Neural progenitor cell (in vitro differentiated cells): ENCODE results near the gene TOX2. TPM values are rescaled to one million over a fixed set of nuclear protein-coding genes. Genes with fewer than 3 reads are reported as not detected.

Experiments used
- DNase-seq: peaks from one replicate; pipeline ENCODE4 v3.0.0-alpha.2; 2016; ENCODE audit warnings: low spot score
- H2AFZ ChIP-seq: fragments of 200-600 bp; sonication (generic); replicated peaks from 2 replicates; pipeline ENCODE4 v1.6.1; 2016; ENCODE audit warnings: antibody characterized with exemption
- H3F3A ChIP-seq: fragments of 200-600 bp; sonication (generic); 2 replicates; pipeline ENCODE4 v1.6.1; 2016; ENCODE audit warnings: antibody characterized with exemption, low read depth
- H3K27ac ChIP-seq: fragments of 200-600 bp; sonication (generic); 2 replicates; pipeline ENCODE4 v1.5.1; 2016; ENCODE audit warnings: mild to moderate bottlenecking
- H3K27me3 ChIP-seq: fragments of 200-600 bp; sonication (generic); 2 replicates; pipeline ENCODE4 v1.6.1; 2016; ENCODE audit warnings: mild to moderate bottlenecking, moderate library complexity
- H3K36me3 ChIP-seq: fragments of 200-600 bp; sonication (generic); 2 replicates; pipeline ENCODE4 v1.5.1; 2016
- H3K4me1 ChIP-seq: fragments of 200-600 bp; sonication (generic); 2 replicates; pipeline ENCODE4 v1.6.1; 2016; ENCODE audit warnings: mixed run types
- H3K4me2 ChIP-seq: fragments of 200-600 bp; sonication (generic); 2 replicates; pipeline ENCODE4 v1.6.1; 2016
- H3K4me3 ChIP-seq: fragments of 200-600 bp; sonication (generic); 2 replicates; pipeline ENCODE4 v1.5.1; 2016
- H3K79me2 ChIP-seq: fragments of 200-600 bp; sonication (generic); 2 replicates; pipeline ENCODE4 v1.6.1; 2016; ENCODE audit warnings: low read depth
- H3K9ac ChIP-seq: fragments of 200-600 bp; sonication (generic); 2 replicates; pipeline ENCODE4 v1.6.1; 2016
- H3K9me3 ChIP-seq: fragments of 200-600 bp; sonication (generic); 2 replicates; pipeline ENCODE4 v1.5.1; 2016; ENCODE audit warnings: low read depth
- H4K20me1 ChIP-seq: fragments of 200-600 bp; sonication (generic); 2 replicates; pipeline ENCODE4 v1.6.1; 2016; ENCODE audit warnings: low read depth
- H3K27ac Mint-ChIP-seq: 3 replicates; pipeline ENCODE4 v1.8.0; 2021; ENCODE audit warnings: mixed read lengths
- H3K27me3 Mint-ChIP-seq: 2 replicates; pipeline ENCODE4 v1.8.0; 2022; ENCODE audit warnings: low read depth, mild to moderate bottlenecking, inconsistent platforms, moderate library complexity, mixed read lengths; ENCODE audit not compliant: insufficient read depth
- H3K36me3 Mint-ChIP-seq: 3 replicates; pipeline ENCODE4 v1.8.0; 2021; ENCODE audit warnings: mixed read lengths
- H3K4me1 Mint-ChIP-seq: 3 replicates; pipeline ENCODE4 v1.8.0; 2021; ENCODE audit warnings: mixed read lengths
- H3K4me3 Mint-ChIP-seq: 3 replicates; pipeline ENCODE4 v1.8.0; 2021; ENCODE audit warnings: mild to moderate bottlenecking, moderate library complexity, mixed read lengths
- H3K9me3 Mint-ChIP-seq: 3 replicates; pipeline ENCODE4 v1.8.0; 2020; ENCODE audit warnings: mixed read lengths
- CTCF ChIP-seq: fragments of 200-600 bp; sonication (generic); IDR thresholded peaks from 2 replicates; pipeline ENCODE4 v1.5.1; 2017; ENCODE audit warnings: antibody characterized with exemption, mild to moderate bottlenecking
- EZH2 ChIP-seq: fragments of 200-600 bp; sonication (generic); IDR thresholded peaks from 2 replicates; pipeline ENCODE4 v1.6.1; 2017; ENCODE audit warnings: antibody characterized with exemption, mild to moderate bottlenecking, moderate library complexity
- EZH2phosphoT487 ChIP-seq: fragments of 200-600 bp; sonication (generic); IDR thresholded peaks from 2 replicates; pipeline ENCODE4 v1.6.1; 2017; ENCODE audit warnings: antibody characterized with exemption
- total RNA-seq: library from RNA; depleted of rRNA; stranded (reverse); fragments of >200 nt; gene quantifications from 2 replicates; pipeline ENCODE4 v1.2.3, GENCODE V29; 2015; ENCODE audit warnings: low replicate concordance

The TOX2 gene
- total RNA-seq, 1 donor from 2014 or later: not detected

GRCh38 chr20:43904827-43905177 lies 9.8 kb upstream of the TOX2 start:
- no peak overlapping the region for H3K4me3 ChIP-seq
- DNase-seq: no peak
- Mint-ChIP-seq H3K36me3 (no peaks in the 10 kb centered on the region), H3K27ac (peak overlapping the region; percentile 99), H3K9me3 (peaks cover 17% of the 10 kb centered on the region), H3K4me3 (no peak overlapping the region), H3K4me1 (peaks cover 36% of the 10 kb centered on the region), H3K27me3 (no peaks in the 10 kb centered on the region)
- H4K20me1 ChIP-seq: no peaks in the 10 kb centered on the region
- H3K27ac ChIP-seq: no peak overlapping the region
- peaks cover 3% of the 10 kb centered on the region for H3F3A ChIP-seq
- peak overlapping the region; percentile 54 for H3K4me2 ChIP-seq
- H3K79me2 ChIP-seq: no peaks in the 10 kb centered on the region
- peaks cover 30% of the 10 kb centered on the region for H3K4me1 ChIP-seq
- H3K36me3 ChIP-seq: no peaks in the 10 kb centered on the region
- H3K9ac ChIP-seq: no peak overlapping the region
- no peak overlapping the region for H2AFZ ChIP-seq
- no peaks in the 10 kb centered on the region for H3K9me3 ChIP-seq
- no peak for TF ChIP-seq EZH2
- no peaks in the 10 kb centered on the region for H3K27me3 ChIP-seq

DNA sequence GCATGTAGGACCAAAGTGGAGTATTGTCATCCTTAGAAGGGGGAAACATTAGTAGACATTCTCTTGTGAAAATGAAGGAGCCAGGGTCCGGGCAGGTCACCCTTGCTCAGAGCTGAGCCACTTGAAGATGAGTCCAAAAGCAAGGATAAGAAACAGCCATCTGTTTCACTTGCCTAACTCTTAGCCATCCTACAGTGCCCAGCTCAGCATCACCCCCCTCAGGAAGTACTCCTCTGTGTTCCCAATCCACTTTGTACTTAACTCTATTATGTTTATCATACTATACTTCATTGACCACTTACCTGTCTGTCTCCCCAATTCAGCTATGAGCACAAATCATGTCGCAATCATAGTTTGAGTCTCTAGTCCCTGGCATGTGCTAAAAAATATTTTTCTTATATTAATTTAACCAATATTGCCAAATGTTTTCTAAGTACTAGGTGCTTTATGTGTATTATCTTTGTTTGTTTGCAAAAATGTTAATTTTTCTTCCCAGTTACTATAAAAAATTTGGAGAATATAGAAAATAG lies 8.1 kb upstream of the TOX2 start:
- Mint-ChIP-seq H3K4me1 (peaks cover 22% of the 10 kb centered on the region), H3K9me3 (peaks cover 12% of the 10 kb centered on the region), H3K27ac (no peak overlapping the region), H3K4me3 (no peak overlapping the region), H3K27me3 (no peaks in the 10 kb centered on the region), H3K36me3 (no peaks in the 10 kb centered on the region)
- DNase-seq: no peak
- Histone ChIP-seq H3K4me1 (peaks cover 17% of the 10 kb centered on the region), H4K20me1 (no peaks in the 10 kb centered on the region), H3K4me3 (no peak overlapping the region), H3K9ac (no peak overlapping the region), H3K36me3 (no peaks in the 10 kb centered on the region), H2AFZ (no peak overlapping the region), H3K79me2 (no peaks in the 10 kb centered on the region), H3K27ac (no peak overlapping the region), H3F3A (peaks cover 3% of the 10 kb centered on the region), H3K27me3 (no peaks in the 10 kb centered on the region), H3K9me3 (no peaks in the 10 kb centered on the region), H3K4me2 (no peak overlapping the region)
- no peak for TF ChIP-seq CTCF
- no peak for TF ChIP-seq EZH2
- no peak for TF ChIP-seq EZH2phosphoT487

- H3K27me3 ChIP-seq: peaks cover 18% of the 10 kb centered on the region
- H3K9me3 Mint-ChIP-seq: peaks cover 28% of the 10 kb centered on the region
- no peaks in the 10 kb centered on the region for H3K79me2 ChIP-seq
- H3K4me3 Mint-ChIP-seq: no peak overlapping the region
- H3K27me3 Mint-ChIP-seq: peaks cover 10% of the 10 kb centered on the region
- H3K9me3 ChIP-seq: no peaks in the 10 kb centered on the region
- peaks cover 8% of the 10 kb centered on the region for H3K4me1 Mint-ChIP-seq
- no peak for DNase-seq
- H3K27ac ChIP-seq: no peak overlapping the region
- H3K36me3 ChIP-seq: no peaks in the 10 kb centered on the region
- peaks cover 8% of the 10 kb centered on the region for H3K4me1 ChIP-seq
- TF ChIP-seq CTCF: no peak
- no peak for TF ChIP-seq EZH2phosphoT487
- no peak for TF ChIP-seq EZH2
- no peak overlapping the region for H2AFZ ChIP-seq
- no peaks in the 10 kb centered on the region for H3K36me3 Mint-ChIP-seq
- H3K4me3 ChIP-seq: no peak overlapping the region
- H3F3A ChIP-seq: peaks cover 11% of the 10 kb centered on the region
- H4K20me1 ChIP-seq: no peaks in the 10 kb centered on the region
- no peak overlapping the region for H3K4me2 ChIP-seq
- H3K27ac Mint-ChIP-seq: no peak overlapping the region
- H3K9ac ChIP-seq: no peak overlapping the region
Measured at GRCh38 chr20:43909211-43909610, 5.4 kb upstream of the TOX2 start.

- H3K4me1 Mint-ChIP-seq: peaks cover 3% of the 10 kb centered on the region
- H3K9ac ChIP-seq: no peak overlapping the region
- TF ChIP-seq EZH2phosphoT487 (no peak), EZH2 (no peak), CTCF (no peak)
Measured at GRCh38 chr20:43909720-43910119, 4.9 kb upstream of the TOX2 start.

More at GRCh38 chr20:43909720-43910119, 4.9 kb upstream of the TOX2 start:
- Histone ChIP-seq H2AFZ (no peak overlapping the region), H3K9me3 (no peaks in the 10 kb centered on the region), H3K36me3 (no peaks in the 10 kb centered on the region), H3K4me2 (no peak overlapping the region), H4K20me1 (no peaks in the 10 kb centered on the region), H3K79me2 (no peaks in the 10 kb centered on the region), H3K27me3 (peaks cover 21% of the 10 kb centered on the region), H3F3A (peaks cover 13% of the 10 kb centered on the region), H3K4me3 (no peak overlapping the region), H3K27ac (no peak overlapping the region), H3K4me1 (peaks cover 3% of the 10 kb centered on the region)
- H3K4me3 Mint-ChIP-seq: no peak overlapping the region
- no peaks in the 10 kb centered on the region for H3K36me3 Mint-ChIP-seq
- no peak for DNase-seq
- H3K9me3 Mint-ChIP-seq: peaks cover 28% of the 10 kb centered on the region
- H3K27me3 Mint-ChIP-seq: peaks cover 10% of the 10 kb centered on the region
- no peak overlapping the region for H3K27ac Mint-ChIP-seq
